ENCODE data around the gene SPTBN5. TPM values are rescaled to one million over a fixed set of nuclear protein-coding genes. Genes with fewer than 3 reads are reported as not detected.

SPTBN5 gene
- total RNA-seq, 1 experiment from 2014 or later = 0.96 TPM

- Histone ChIP-seq H2AFZ (ENCODE audit: low read depth, low read length, poor library complexity, severe bottlenecking) (no peak overlapping the region), H3K4me1 (ENCODE audit: control insufficient read depth in 1 of 2, insufficient read depth in 2 of 2, low read length in 2 of 2) (no peaks in the 10 kb centered on the region), H3K27me3 (ENCODE audit: insufficient read depth, low read length) (no peaks in the 10 kb centered on the region), H3K36me3 (ENCODE audit: control insufficient read depth in 1 of 2, insufficient read depth in 2 of 2, low read length in 2 of 2) (no peaks in the 10 kb centered on the region), H3K9me3 (ENCODE audit: control insufficient read depth in 1 of 2, insufficient read depth in 1 of 2, low read depth in 1 of 2, low read length in 2 of 2) (no peaks in the 10 kb centered on the region), H3K4me2 (ENCODE audit: low read length) (no peak overlapping the region), H4K20me1 (ENCODE audit: insufficient read depth) (no peaks in the 10 kb centered on the region), H3K9me2 (ENCODE audit: insufficient read depth) (no peaks in the 10 kb centered on the region), H3K9ac (ENCODE audit: low read length) (no peak overlapping the region), H3K27ac (ENCODE audit: low read depth, low read length) (no peak overlapping the region), H3K79me2 (ENCODE audit: insufficient read depth, low read length) (no peaks in the 10 kb centered on the region), H3K4me3 (replicated peaks in 1 of 2; ENCODE audit: low read depth in 1 of 2, low read length in 2 of 2) (no peak overlapping the region)
- intact Hi-C loops (cut with micrococcal nuclease) = no loop called here
- POLR2A ChIA-PET = no interaction called here
- ATAC-seq (no peak), DNase-seq (ENCODE audit: low read depth, low spot score) (no peak)
- CTCF ChIA-PET = no interaction called here
- no TSS peak for BruUV-seq (replicated peaks)
- RAD21 ChIA-PET (ENCODE audit: low non-redundant PET in 1 of 2, low total read pairs in 2 of 2, uncharacterized antibody in 2 of 2, unreplicated experiment in 2 of 2) = no interaction called here
- TF ChIP-seq ZNF274 (IDR thresholded peaks at IDR 0.05; ENCODE audit: low read depth, low read length) (no peak), FOSL1 (IDR thresholded peaks at IDR 0.05; ENCODE audit: low read depth) (no peak), MAX (IDR thresholded peaks at IDR 0.05) (no peak), TCF7L2 (IDR thresholded peaks at IDR 0.05; ENCODE audit: borderline replicate concordance, extremely low read depth, insufficient read depth, insufficient read length) (no peak), CEBPB (IDR thresholded peaks at IDR 0.05; ENCODE audit: low read depth) (no peak), RAD21 (IDR thresholded peaks at IDR 0.05; ENCODE audit: low read depth) (no peak), ZFX (IDR thresholded peaks at IDR 0.05) (no peak), YY1 (IDR thresholded peaks at IDR 0.05; ENCODE audit: extremely low read depth, insufficient replicate concordance, low read depth, low read length) (no peak), EGR1 (IDR thresholded peaks at IDR 0.05; ENCODE audit: low read depth) (no peak), CBX3 (IDR thresholded peaks at IDR 0.05; ENCODE audit: low read depth) (no peak), CTCF (IDR thresholded peaks at IDR 0.05 in 2 of 3, conservative IDR thresholded peaks at IDR 0.05 in 1 of 3; ENCODE audit: borderline replicate concordance in 1 of 3, insufficient read depth in 1 of 3, low read depth in 2 of 3, low read length in 2 of 3) (no peak)
Observed at GRCh38 chr15:41857316-41857715, 36.5 kb downstream of the SPTBN5 start.

Data from HCT116 (cell line).